Hematopoietic multipotent progenitor cell treated with erythropoietin and hydrocortisone succinate and interleukin-3 and kit ligand, for 6 days (in vitro differentiated cells): ENCODE data around the gene ANKRD13D.
A peak's percentile ranks its signal among the peaks of the same experiment; 100 is the strongest.

ENCODE experiments used
- DNase-seq: peaks from one replicate; pipeline ENCODE4 v3.0.0-alpha.2; 2015

The ANKRD13D gene

GRCh38 chr11:67274768-67275605, 14.1 kb upstream of the ANKRD13D start:
- no peak for DNase-seq

GRCh38 chr11:67275606-67276409, 13.3 kb upstream of the ANKRD13D start:
- DNase-seq, result peak; percentile 58

GRCh38 chr11:67276781-67277230, 12.3 kb upstream of the ANKRD13D start:
- DNase-seq, result peak; percentile 94

- peak; percentile 99 for DNase-seq
These were observed 11.7 kb upstream of the ANKRD13D start for GRCh38 chr11:67277231-67277961.

GRCh38 chr11:67278135-67278938, 10.8 kb upstream of the ANKRD13D start:
- DNase-seq, result no peak

GRCh38 chr11:67278939-67279588, 10.0 kb upstream of the ANKRD13D start:
- DNase-seq, result no peak

- DNase-seq, result no peak
These were observed 9.3 kb upstream of the ANKRD13D start for GRCh38 chr11:67279589-67280340.

- no peak for DNase-seq
These were observed 8.7 kb upstream of the ANKRD13D start for GRCh38 chr11:67280341-67280787.

- no peak for DNase-seq
These were observed 8.1 kb upstream of the ANKRD13D start for GRCh38 chr11:67280788-67281551.

- DNase-seq, result no peak
These were observed 7.5 kb upstream of the ANKRD13D start for GRCh38 chr11:67281552-67282150.

GRCh38 chr11:67282155-67282875, 6.8 kb upstream of the ANKRD13D start:
- no peak for DNase-seq

GRCh38 chr11:67282876-67283371, 6.2 kb upstream of the ANKRD13D start:
- DNase-seq, result no peak

- peak; percentile 70 for DNase-seq
These were observed 5.6 kb upstream of the ANKRD13D start for GRCh38 chr11:67283481-67283963.

GRCh38 chr11:67284811-67285540, 4.1 kb upstream of the ANKRD13D start:
- no peak for DNase-seq

GRCh38 chr11:67285541-67286498, 3.3 kb upstream of the ANKRD13D start:
- no peak for DNase-seq

GRCh38 chr11:67286621-67287333, 2.3 kb upstream of the ANKRD13D start:
- peak; percentile 49 for DNase-seq
